BE2C (cell line): ENCODE data around the gene FAM110D.
A peak's percentile ranks its signal among the peaks of the same experiment; 100 is the strongest.

Experiments used
- DNase-seq: peaks from one replicate; pipeline ENCODE4 v3.0.0-alpha.2; 2020
- H3K27me3 ChIP-seq: fragments of 250-450 bp; sonication (Bioruptor Pico); 2 replicates; pipeline ENCODE4 v1.5.1; 2020; ENCODE audit warnings: mild to moderate bottlenecking
- H3K36me3 ChIP-seq: fragments of 250-450 bp; sonication (Bioruptor Pico); 2 replicates; pipeline ENCODE4 v1.5.1; 2020; ENCODE audit warnings: mild to moderate bottlenecking
- H3K4me1 ChIP-seq: fragments of 250-450 bp; sonication (Bioruptor Pico); 2 replicates; pipeline ENCODE4 v1.5.1; 2020
- H3K4me3 ChIP-seq: 2 replicates; pipeline ENCODE4 v1.5.1; 2011; ENCODE audit warnings: low read depth, low read length
- H3K9me3 ChIP-seq: fragments of 250-450 bp; sonication (Bioruptor Pico); 2 replicates; pipeline ENCODE4 v1.5.1; 2020
- TF ChIP-seq, protein P1 (sequence below): IDR thresholded peaks from 2 replicates; pipeline ENCODE4 v1.5.1; 2012; ENCODE audit warnings: mild to moderate bottlenecking, low read depth, low read length

The FAM110D gene

DNA sequence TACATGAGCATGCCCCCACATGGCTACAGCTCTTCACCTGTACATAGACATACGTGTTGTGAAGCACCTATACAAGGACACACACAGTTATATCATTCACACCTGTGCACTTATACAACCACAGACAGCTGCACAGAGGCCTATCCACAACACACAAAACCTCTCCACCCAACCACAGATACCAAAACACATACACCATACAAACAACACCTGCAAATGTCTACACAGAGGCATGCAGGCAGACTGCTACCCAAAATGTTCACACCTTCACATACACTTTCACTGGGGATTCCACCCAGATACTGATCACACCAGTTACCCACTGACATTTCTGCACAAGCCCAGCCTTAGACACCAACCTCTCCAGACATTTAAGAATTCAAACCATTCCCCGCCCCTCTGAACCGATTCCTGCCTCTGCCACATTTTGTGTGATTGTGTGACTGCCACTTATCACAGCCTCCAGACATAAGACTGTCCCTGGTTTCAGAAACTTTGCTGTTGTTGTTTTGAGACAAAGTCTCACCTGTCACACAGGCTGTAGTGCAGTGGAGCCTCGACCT lies 7.9 kb downstream of the FAM110D start:
- H3K27me3 ChIP-seq: no peaks in the 10 kb centered on the region
- H3K4me3 ChIP-seq: no peak overlapping the region
- no peaks in the 10 kb centered on the region; the same call in 1 of the 2 replicates for H3K4me1 ChIP-seq
- 0 out of 2 replicates have a peak, but pooled peaks cover 3% of the 10 kb centered on the region for H3K36me3 ChIP-seq
- DNase-seq: no peak
- TF ChIP-seq, protein P1, sequence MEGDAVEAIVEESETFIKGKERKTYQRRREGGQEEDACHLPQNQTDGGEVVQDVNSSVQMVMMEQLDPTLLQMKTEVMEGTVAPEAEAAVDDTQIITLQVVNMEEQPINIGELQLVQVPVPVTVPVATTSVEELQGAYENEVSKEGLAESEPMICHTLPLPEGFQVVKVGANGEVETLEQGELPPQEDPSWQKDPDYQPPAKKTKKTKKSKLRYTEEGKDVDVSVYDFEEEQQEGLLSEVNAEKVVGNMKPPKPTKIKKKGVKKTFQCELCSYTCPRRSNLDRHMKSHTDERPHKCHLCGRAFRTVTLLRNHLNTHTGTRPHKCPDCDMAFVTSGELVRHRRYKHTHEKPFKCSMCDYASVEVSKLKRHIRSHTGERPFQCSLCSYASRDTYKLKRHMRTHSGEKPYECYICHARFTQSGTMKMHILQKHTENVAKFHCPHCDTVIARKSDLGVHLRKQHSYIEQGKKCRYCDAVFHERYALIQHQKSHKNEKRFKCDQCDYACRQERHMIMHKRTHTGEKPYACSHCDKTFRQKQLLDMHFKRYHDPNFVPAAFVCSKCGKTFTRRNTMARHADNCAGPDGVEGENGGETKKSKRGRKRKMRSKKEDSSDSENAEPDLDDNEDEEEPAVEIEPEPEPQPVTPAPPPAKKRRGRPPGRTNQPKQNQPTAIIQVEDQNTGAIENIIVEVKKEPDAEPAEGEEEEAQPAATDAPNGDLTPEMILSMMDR: no peak
- no peaks in the 10 kb centered on the region for H3K9me3 ChIP-seq

DNA sequence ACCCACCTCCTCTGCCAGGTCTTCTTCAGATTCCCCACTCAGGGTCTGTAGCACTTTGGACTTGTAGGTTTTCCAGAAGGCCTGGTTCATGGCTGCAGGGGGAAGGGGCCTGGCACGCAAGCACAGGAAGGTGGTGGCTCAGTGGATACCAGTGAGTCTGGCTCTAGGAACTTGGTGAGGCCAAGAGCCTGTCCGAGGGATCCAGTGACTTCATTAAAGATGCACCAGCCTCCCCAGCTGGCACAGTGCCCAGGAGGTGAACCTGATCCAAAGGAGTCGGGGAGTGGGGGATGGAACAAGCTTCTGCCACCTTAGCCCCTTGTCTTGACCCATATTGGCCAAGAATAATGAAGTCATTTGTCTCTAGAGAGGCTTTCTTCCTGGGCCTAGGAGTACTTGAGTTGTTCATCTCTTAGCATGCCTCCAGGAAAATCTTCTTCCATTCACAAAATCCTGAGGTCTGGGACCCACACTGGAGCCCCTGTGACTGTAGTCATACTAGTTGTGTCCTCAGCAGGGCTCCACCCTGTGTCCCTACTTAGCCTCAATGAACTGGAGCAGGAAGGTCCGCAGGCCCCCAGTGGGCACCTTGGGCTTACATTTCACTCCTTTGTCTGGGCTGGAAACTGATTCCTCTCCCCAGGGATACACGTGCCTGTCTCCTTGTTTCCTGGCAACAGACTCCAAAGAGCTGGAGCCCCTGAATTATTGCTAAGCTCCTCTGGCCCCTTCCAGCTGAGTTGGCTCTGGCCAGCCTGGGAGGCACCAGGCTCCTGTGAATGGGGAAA lies 9.7 kb downstream of the FAM110D start, which contains the start of gene C1orf232:
C1orf232 (minus strand) TSS at position 554 of the 788 bp plus-strand sequence; CDS start at position 90, 464 bp downstream.
- Histone ChIP-seq H3K4me3 (peak within 1 kb of the TSS; percentile 75), H3K27me3 (no peaks in the 10 kb centered on the region), H3K36me3 (0 out of 2 replicates have a peak, but pooled peaks cover 3% of the 10 kb centered on the region), H3K4me1 (no peaks in the 10 kb centered on the region; the same call in 1 of the 2 replicates), H3K9me3 (no peaks in the 10 kb centered on the region)
- no peak for DNase-seq
- TF ChIP-seq, protein P1: no peak

DNA sequence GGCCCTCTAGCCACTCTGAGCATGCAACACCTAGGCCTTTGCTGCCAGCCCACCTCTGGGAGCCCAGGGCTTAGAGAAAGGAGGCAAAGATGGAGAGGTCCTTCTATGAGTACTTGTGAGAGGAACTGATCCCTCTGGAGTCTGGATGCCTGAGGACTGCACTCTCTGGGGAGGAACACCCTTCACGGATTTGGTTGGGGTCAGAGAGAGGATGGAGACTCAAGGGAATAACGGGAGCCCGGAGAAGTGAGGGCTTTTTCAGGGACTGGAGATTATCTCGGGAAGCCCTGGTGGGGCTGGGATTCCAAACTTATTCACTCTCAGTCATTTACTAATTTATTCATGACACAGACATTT lies 10.3 kb downstream of the FAM110D start:
- TF ChIP-seq, protein P1: no peak
- H3K4me1 ChIP-seq: no peaks in the 10 kb centered on the region; the same call in 1 of the 2 replicates
- no peaks in the 10 kb centered on the region for H3K9me3 ChIP-seq
- DNase-seq: no peak
- H3K36me3 ChIP-seq: 0 out of 2 replicates have a peak, but pooled peaks cover 3% of the 10 kb centered on the region
- H3K4me3 ChIP-seq: no peak overlapping the region; the same call in 1 of the 2 replicates
- H3K27me3 ChIP-seq: no peaks in the 10 kb centered on the region

DNA sequence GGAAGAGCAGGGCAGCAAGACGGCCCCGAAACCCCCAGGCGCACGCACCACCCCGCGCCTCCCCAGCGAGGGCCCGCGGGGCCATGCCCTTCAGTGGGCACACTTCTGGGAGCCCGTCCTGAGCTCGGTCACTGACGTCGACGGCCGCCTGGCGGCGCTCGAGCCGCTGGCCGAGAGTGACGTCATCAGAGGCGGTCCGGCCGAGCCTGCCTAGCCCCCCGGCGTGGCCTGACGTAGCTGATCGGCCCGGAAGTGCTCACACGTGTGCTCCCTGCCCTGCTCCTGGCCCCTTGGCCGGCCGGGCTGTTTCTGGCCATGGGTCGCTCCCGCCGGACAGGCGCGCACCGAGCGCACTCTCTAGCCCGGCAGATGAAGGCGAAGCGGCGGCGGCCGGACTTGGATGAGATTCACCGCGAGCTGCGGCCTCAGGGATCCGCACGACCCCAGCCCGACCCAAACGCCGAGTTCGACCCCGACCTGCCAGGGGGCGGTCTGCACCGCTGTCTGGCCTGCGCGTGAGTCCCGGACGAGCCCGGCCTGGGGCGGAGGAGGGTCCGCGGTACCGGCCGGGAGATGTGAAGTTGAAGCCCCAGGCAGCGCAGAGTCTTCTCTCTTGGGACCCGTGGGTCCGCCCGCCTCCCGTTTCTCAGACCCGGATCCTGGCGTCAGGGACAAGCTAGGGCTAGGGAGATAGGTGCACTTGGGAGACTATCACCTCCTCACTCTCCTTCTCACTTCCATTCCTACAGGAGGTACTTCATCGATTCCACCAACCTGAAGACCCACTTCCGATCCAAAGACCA lies 11.0 kb downstream of the FAM110D start, which contains the start of gene ZNF593:
ZNF593 (plus strand) TSS at position 240 of the 803 bp plus-strand sequence; CDS start at position 316, 76 bp downstream.
- Histone ChIP-seq H3K9me3 (no peaks in the 10 kb centered on the region), H3K4me1 (no peaks in the 10 kb centered on the region; the same call in 1 of the 2 replicates), H3K27me3 (no peaks in the 10 kb centered on the region), H3K4me3 (peak within 1 kb of the TSS; percentile 75), H3K36me3 (0 out of 2 replicates have a peak, but pooled peaks cover 3% of the 10 kb centered on the region)
- TF ChIP-seq, protein P1: peak; percentile 65
- DNase-seq: peak; percentile 85

DNA sequence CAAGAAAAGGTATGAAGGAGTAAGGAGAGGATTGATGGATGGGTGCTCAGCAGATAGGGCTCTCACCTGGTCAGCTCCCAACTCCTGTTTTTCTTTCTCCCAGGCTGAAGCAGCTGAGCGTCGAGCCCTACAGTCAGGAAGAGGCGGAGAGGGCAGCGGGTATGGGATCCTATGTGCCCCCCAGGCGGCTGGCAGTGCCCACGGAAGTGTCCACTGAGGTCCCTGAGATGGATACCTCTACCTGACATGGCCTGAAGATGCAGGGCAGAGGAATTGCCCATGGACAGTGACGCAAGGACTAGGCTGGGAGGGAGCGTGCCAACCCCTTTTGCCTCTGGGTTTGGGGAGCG lies 11.6 kb downstream of the FAM110D start:
- TF ChIP-seq, protein P1: no peak
- no peak for DNase-seq
- peak overlapping the region; percentile 75 for H3K4me3 ChIP-seq
- no peaks in the 10 kb centered on the region for H3K27me3 ChIP-seq
- no peaks in the 10 kb centered on the region for H3K9me3 ChIP-seq
- H3K4me1 ChIP-seq: no peaks in the 10 kb centered on the region; the same call in 1 of the 2 replicates
- H3K36me3 ChIP-seq: 0 out of 2 replicates have a peak, but pooled peaks cover 3% of the 10 kb centered on the region
